ENCODE results near the gene TEPSIN.

Gene TEPSIN

GRCh38 chr17:81249223-81250040 is 10.6 kb upstream of the TEPSIN start:
- TF ChIP-seq EZH2phosphoT487 (conservative IDR thresholded peaks at IDR 0.05; ENCODE audit: low read length) (no peak), CTCF (IDR thresholded peaks at IDR 0.05; ENCODE audit: insufficient read depth, low read length, poor library complexity, severe bottlenecking) (no peak)
- H3K36me3 ChIP-seq (ENCODE audit: low read length): no peaks in the 10 kb centered on the region

GRCh38 chr17:81248649-81249048 is 9.8 kb upstream of the TEPSIN start:
- Histone ChIP-seq H3K79me2 (ENCODE audit: insufficient read depth, low read length) (no peaks in the 10 kb centered on the region), H3K36me3 (ENCODE audit: low read length) (no peaks in the 10 kb centered on the region), H3K9me3 (ENCODE audit: insufficient read depth, low read length) (no peaks in the 10 kb centered on the region), H3K4me3 (ENCODE audit: insufficient read depth, low read length, poor library complexity, severe bottlenecking) (no peak overlapping the region), H3K9ac (ENCODE audit: low read length) (no peak overlapping the region), H3K9me2 (replicated peaks; ENCODE audit: insufficient read depth, low read length) (no peaks in the 10 kb centered on the region), H3F3A (ENCODE audit: insufficient read depth) (no peaks in the 10 kb centered on the region), H3K27me3 (ENCODE audit: low read length) (no peaks in the 10 kb centered on the region), H3K4me2 (ENCODE audit: low read depth, low read length, poor library complexity, severe bottlenecking) (no peak overlapping the region), H4K20me1 (ENCODE audit: low read depth, low read length) (no peaks in the 10 kb centered on the region), H2AFZ (ENCODE audit: low read depth, low read length, severe bottlenecking) (no peak overlapping the region), H3K27ac (ENCODE audit: low read depth, low read length) (no peak overlapping the region)
- TF ChIP-seq EZH2phosphoT487 (conservative IDR thresholded peaks at IDR 0.05; ENCODE audit: low read length) (no peak), CTCF (IDR thresholded peaks at IDR 0.05; ENCODE audit: insufficient read depth, low read length, poor library complexity, severe bottlenecking) (no peak)

More at GRCh38 chr17:81249223-81250040, 10.6 kb upstream of the TEPSIN start:
- Histone ChIP-seq H3K4me2 (ENCODE audit: low read depth, low read length, poor library complexity, severe bottlenecking) (no peak overlapping the region), H3K79me2 (ENCODE audit: insufficient read depth, low read length) (no peaks in the 10 kb centered on the region), H3K27me3 (ENCODE audit: low read length) (no peaks in the 10 kb centered on the region), H3K9ac (ENCODE audit: low read length) (no peak overlapping the region), H3K9me2 (replicated peaks; ENCODE audit: insufficient read depth, low read length) (no peaks in the 10 kb centered on the region), H4K20me1 (ENCODE audit: low read depth, low read length) (no peaks in the 10 kb centered on the region), H3K27ac (ENCODE audit: low read depth, low read length) (no peak overlapping the region), H3F3A (ENCODE audit: insufficient read depth) (no peaks in the 10 kb centered on the region), H2AFZ (ENCODE audit: low read depth, low read length, severe bottlenecking) (no peak overlapping the region), H3K4me3 (ENCODE audit: insufficient read depth, low read length, poor library complexity, severe bottlenecking) (no peak overlapping the region), H3K9me3 (ENCODE audit: insufficient read depth, low read length) (no peaks in the 10 kb centered on the region)

- Histone ChIP-seq H3K9me2 (replicated peaks; ENCODE audit: insufficient read depth, low read length) (no peaks in the 10 kb centered on the region), H3F3A (ENCODE audit: insufficient read depth) (no peaks in the 10 kb centered on the region), H3K36me3 (ENCODE audit: low read length) (no peaks in the 10 kb centered on the region), H3K4me3 (ENCODE audit: insufficient read depth, low read length, poor library complexity, severe bottlenecking) (no peak overlapping the region), H3K27ac (ENCODE audit: low read depth, low read length) (no peak overlapping the region), H3K79me2 (ENCODE audit: insufficient read depth, low read length) (no peaks in the 10 kb centered on the region), H3K4me2 (ENCODE audit: low read depth, low read length, poor library complexity, severe bottlenecking) (no peak overlapping the region), H3K27me3 (ENCODE audit: low read length) (no peaks in the 10 kb centered on the region), H4K20me1 (ENCODE audit: low read depth, low read length) (no peaks in the 10 kb centered on the region), H2AFZ (ENCODE audit: low read depth, low read length, severe bottlenecking) (no peak overlapping the region), H3K9me3 (ENCODE audit: insufficient read depth, low read length) (no peaks in the 10 kb centered on the region), H3K9ac (ENCODE audit: low read length) (no peak overlapping the region)
- TF ChIP-seq EZH2phosphoT487 (conservative IDR thresholded peaks at IDR 0.05; ENCODE audit: low read length): no peak
- TF ChIP-seq CTCF (IDR thresholded peaks at IDR 0.05; ENCODE audit: insufficient read depth, low read length, poor library complexity, severe bottlenecking): no peak
Measured at GRCh38 chr17:81247339-81247990, 8.6 kb upstream of the TEPSIN start.
